Activated T-helper 1 cell treated with anti-CD3 and anti-CD28 coated beads, Interleukin-2, amount 50 U/mL, for 16 hours (primary cell): Measurements from ENCODE around the gene FOCAD.

Source experiments
- DNase-seq, 2 donors: peaks; one replicate each; pipeline ENCODE4 v3.0.0-alpha.2; 2020; ENCODE audit warnings: low read depth in 1 of 2, low spot score in 1 of 2

Gene FOCAD

GRCh38 chr9:20873240-20873865 lies 189.3 kb downstream of the FOCAD start:
- DNase-seq, result no peak

DNA sequence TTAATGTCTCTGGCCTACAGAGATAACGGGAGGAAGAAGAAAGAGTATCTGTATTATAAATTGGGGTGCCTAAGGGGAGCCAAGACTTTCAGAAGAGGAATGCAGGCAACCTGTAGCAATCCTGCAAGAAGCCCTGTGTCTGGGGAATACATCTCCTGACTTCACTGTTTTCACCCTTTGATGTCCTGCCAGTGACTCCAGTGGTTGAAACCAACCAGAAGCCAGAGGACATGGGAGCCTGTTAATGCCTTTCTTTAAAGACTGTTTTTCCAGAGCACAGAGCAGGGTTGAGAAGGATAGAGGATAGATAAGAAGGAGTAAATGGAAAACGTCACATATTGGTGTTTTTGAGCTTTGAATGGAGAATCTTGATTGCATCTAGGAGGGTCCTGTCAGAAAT lies 196.2 kb downstream of the FOCAD start:
- no peak for DNase-seq

DNA sequence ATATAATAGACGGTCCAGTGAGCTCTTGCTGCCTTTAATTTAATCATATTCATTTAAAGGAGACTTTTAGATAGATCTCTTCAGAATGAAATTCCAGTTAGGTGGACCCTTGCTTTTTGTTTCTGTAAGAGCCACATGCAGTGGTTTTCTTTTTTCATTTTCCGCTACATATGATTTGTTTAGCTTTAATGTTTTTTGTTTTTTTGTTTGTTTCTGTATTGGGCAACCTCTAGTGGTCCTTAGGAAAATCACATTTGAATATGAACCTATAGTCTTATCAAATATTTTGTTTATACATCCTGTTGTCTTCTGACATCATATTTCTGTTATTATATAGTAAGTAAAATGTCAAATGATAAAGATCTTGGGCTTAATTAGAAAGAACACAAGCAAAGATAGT lies 196.6 kb downstream of the FOCAD start:
- DNase-seq, result no peak

DNA sequence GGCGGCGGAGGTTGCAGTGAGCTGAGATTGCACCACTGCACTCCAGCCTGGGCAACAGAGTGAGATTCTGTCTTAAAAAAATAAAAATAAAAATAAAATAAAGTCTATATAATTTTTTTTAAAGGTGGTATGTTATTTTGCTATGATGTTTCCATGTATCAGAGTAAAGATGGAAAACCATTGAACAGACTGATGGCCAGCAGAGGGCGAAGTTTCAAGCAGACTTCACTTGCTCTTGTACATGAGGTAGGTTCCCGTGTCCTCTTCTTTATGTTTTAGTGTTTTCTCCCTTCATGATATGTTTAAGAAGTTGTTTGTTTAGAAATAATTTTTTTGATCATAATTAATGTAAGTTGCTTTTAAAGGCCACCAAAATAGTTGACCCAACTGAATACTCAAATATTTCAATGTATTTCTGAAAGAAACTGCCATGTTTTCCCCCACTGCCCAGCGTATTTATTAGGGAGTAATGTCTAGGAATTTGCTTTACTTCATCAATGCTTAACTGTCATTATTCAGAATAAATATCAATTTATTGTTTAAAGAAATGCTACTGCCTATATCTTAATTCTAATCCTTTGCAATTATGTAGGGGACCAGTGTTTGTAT lies 201.0 kb downstream of the FOCAD start:
- peak; percentile 11 to 30 for DNase-seq

DNA sequence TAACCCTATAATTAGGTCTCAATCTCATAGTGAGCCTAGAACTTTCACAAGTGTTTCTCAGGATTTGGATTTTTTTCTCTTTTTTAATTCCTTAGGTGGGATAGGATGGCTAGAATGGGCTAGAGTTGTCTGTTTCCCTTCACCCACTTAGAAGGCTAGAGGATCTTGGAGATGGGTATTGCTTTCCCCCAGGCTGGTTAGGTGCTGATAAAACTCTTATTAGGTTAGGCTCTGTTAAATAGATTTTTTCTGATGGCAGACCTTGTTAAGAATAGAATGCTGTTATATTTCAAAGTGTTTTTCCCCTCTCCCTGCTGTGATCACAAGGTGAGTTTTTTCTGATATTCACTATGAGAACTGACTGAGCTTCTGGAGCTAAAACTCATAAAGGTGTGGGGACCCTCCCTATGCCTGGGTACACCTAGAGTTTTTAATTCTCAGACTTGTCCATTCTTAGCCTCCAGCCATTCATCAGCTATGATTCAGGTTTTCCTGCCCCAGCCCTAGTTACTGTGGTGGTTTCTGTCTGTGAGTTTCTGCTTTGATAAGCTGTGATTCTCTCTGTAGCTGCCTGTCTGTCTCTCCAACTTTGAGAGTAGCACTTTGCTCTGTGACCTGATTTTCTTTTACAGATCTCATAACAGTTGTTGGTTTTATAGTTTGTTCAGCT lies 215.0 kb downstream of the FOCAD start:
- no peak for DNase-seq

- DNase-seq, result no peak
Observed at GRCh38 chr9:20903212-20903611, 219.2 kb downstream of the FOCAD start.

DNA sequence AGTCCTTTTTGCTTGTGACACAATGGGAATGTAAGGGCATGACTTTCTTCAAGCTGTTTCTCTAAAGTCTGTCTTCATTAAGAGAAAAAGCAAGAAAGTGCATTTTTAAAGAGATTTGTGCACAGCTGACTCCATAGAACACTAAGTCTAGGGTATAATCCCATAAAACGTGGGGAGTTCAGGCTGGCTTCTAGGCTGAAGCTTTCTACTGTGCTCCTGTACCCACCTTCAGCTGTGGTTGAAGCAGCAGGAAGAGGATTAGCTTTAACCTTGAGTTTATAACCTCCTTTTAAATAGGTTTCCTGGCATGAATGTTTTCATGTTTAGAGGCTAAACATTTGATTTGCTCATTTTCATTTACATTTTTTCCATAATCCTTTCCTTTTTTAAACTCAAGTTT lies 220.9 kb downstream of the FOCAD start:
- no peak for DNase-seq

GRCh38 chr9:20906326-20906725 lies 222.3 kb downstream of the FOCAD start:
- DNase-seq, result no peak

GRCh38 chr9:20908461-20908860 lies 224.4 kb downstream of the FOCAD start:
- DNase-seq, result no peak

GRCh38 chr9:20914556-20914955 lies 230.5 kb downstream of the FOCAD start:
- DNase-seq, result no peak

- no peak for DNase-seq
Observed at GRCh38 chr9:20921362-20921761, 237.3 kb downstream of the FOCAD start.

- DNase-seq, result no peak
Observed at GRCh38 chr9:20925256-20926045, 241.4 kb downstream of the FOCAD start.

GRCh38 chr9:20929276-20929675 lies 245.2 kb downstream of the FOCAD start:
- DNase-seq, result no peak

GRCh38 chr9:20930836-20931235 lies 246.8 kb downstream of the FOCAD start:
- DNase-seq, result no peak

- DNase-seq, result no peak
Observed at GRCh38 chr9:20940447-20941173, 256.6 kb downstream of the FOCAD start.

DNA sequence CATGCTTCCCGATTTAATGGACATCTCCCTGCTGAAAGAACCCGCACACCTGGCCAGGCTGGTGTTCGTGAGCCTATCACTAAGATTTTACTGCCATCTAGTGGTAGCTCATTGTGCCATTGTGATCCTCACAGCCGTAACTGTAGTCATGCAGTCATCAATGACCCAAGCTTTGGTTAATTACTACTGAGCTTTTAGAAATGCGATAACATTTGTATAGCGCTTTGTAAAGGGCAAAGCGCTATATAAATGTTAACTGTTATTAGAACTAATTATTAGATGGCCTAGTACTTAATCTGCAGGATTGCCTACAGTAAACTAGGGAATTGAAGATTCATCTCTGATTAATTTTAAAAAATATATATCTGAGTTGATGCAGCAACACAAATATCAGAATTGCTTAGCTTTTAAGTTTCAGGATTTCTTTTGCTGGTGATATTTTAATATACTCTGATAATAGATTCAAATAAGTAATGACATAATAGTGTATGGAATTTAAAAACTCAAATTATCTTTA lies 257.2 kb downstream of the FOCAD start:
- DNase-seq, result peak; percentile 5 to 25

DNA sequence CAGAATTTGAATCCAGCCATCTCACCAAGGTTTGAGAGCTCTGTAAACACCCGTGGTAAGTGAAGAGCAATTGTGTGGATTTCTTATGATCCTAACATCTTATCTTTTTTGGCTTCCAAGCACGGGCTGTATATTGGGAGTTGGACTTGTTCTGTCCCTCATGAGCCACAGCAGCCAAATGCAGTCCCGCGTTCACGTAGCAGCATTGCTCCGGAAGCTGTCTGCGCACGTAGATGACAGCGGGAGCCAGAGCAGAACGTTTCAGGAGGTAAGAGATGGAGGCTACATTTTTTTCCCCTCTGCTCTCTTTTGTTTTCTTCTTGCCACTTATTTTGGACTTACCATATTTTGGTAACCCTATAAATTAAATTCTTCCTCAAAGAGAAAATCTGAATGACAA lies 260.4 kb downstream of the FOCAD start:
- no peak for DNase-seq

GRCh38 chr9:20945269-20945668 lies 261.2 kb downstream of the FOCAD start:
- DNase-seq, result no peak

DNA sequence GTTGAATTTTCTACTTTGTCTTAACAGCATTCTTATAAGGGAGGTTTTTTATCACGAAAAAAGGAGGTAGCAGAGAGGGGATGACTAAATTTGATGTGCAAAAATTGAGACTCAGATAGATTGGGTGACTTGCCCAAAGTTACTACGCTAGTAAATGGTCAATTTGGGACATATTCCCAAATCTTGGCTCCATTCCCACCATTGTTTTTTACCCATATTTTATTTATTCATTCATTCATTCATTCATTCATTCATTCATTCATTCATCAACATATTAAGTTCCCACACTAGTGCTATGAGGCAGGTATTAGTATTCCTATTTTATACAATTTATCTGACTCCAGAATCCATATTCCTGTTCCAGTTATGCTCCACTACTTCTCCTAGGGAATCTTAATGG lies 261.8 kb downstream of the FOCAD start:
- DNase-seq, result no peak

DNA sequence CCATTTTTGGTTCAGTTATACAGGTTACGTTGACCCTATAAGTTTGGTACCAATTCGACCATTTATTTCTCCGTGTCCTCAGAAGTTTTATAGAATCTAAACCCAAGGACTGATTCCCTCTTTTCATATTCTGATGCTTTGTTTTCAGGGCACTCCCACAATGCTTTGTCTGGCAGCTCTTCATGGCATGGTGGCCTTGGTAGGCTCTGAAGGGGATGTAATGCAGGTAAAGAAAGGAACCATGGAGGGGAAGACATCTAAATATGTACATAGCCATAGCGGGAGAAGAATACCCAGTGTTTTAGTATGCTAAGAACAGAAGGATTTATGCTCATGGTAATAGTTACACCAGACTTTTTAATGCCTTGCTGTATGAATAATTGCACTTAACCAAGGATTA lies 264.6 kb downstream of the FOCAD start:
- no peak for DNase-seq

DNA sequence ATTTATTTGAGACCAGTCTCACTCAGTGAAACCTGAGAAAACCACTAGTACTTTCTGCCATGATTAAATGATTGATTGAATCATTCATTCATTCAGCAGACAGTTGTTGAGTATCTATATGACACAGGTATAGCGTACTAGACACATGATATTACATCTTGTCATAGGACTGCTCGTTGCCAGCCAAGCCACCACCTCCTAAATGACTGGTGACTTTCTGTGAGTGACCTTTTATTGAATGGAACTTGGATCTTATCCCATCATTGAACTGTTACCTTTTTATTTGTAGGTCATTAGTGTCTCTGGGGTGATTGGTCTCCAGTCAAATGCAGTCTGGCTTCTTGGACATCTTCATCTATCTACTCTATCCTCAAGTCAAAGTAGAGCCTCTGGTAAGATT lies 266.6 kb downstream of the FOCAD start:
- DNase-seq, result no peak
